Amniotic stem cell (primary cell): ENCODE data around the gene GLS.
A peak's percentile ranks its signal among the peaks of the same experiment; 100 is the strongest.
"Not testable (repeated sequence)": the region's sequence is repeated elsewhere in the genome, so short reads cannot be mapped to it uniquely, and the experiment has no call there.

Experiments used
- DNase-seq: peaks from one replicate; lab custom pipeline; 2025; lab: John Stamatoyannopoulos, UW

Gene GLS

GRCh38 chr2:190856985-190857384 is 23.6 kb upstream of the GLS start:
- DNase-seq: no peak

GRCh38 chr2:190858817-190859216 is 21.8 kb upstream of the GLS start:
- peak; percentile 59 for DNase-seq

- no peak for DNase-seq
Measured at GRCh38 chr2:190859347-190860297, 21.0 kb upstream of the GLS start.

- DNase-seq: peak; percentile 48
Measured at GRCh38 chr2:190860985-190861680, 19.5 kb upstream of the GLS start.

GRCh38 chr2:190862128-190862527 is 18.5 kb upstream of the GLS start:
- not testable (repeated sequence) for DNase-seq

- no peak for DNase-seq
Measured at GRCh38 chr2:190862571-190862991, 18.0 kb upstream of the GLS start.

GRCh38 chr2:190863946-190864345 is 16.7 kb upstream of the GLS start:
- DNase-seq: no peak

GRCh38 chr2:190864375-190864774 is 16.2 kb upstream of the GLS start:
- no peak for DNase-seq

GRCh38 chr2:190867212-190867611 is 13.4 kb upstream of the GLS start:
- DNase-seq: no peak

- no peak for DNase-seq
Measured at GRCh38 chr2:190867832-190868231, 12.8 kb upstream of the GLS start.

- DNase-seq: no peak
Measured at GRCh38 chr2:190869721-190870120, 10.9 kb upstream of the GLS start.

GRCh38 chr2:190873451-190873850 is 7.2 kb upstream of the GLS start:
- not testable (repeated sequence) for DNase-seq

GRCh38 chr2:190875891-190876290 is 4.7 kb upstream of the GLS start:
- no peak for DNase-seq

- DNase-seq: no peak
Measured at GRCh38 chr2:190876631-190877030, 4.0 kb upstream of the GLS start.

- DNase-seq: no peak
Measured at GRCh38 chr2:190877436-190877835, 3.2 kb upstream of the GLS start.

- DNase-seq: no peak
Measured at GRCh38 chr2:190879474-190880377, 895 bp upstream of the GLS start.

GRCh38 chr2:190881084-190881597 is 520 bp downstream of the GLS start:
- no peak for DNase-seq

GRCh38 chr2:190881598-190882410 is 1.2 kb downstream of the GLS start:
- peak; percentile 63 for DNase-seq

- DNase-seq: no peak
Measured at GRCh38 chr2:190882411-190882766, 1.8 kb downstream of the GLS start.

GRCh38 chr2:190882856-190883582 is 2.4 kb downstream of the GLS start:
- DNase-seq: no peak
